Peyer's patch (tissue), 4 donors: Measurements from ENCODE around the gene HEXA.

Experiments used
- POLR2A ChIP-seq, 2 donors: fragments of 450-650 bp; IDR thresholded peaks; one replicate each; pipeline ENCODE4 v1.5.1; 2017; ENCODE audit warnings: antibody characterized with exemption in 2 of 2, mild to moderate bottlenecking in 2 of 2, moderate library complexity in 2 of 2
- TF ChIP-seq, protein P1 (sequence below), 6 experiments: fragments of 450-650 bp in 4 of 6; fragments of 200-600 bp in 2 of 6; sonication (generic) in 1 of 6; IDR thresholded peaks; one replicate each; pipeline ENCODE4 v1.5.1; 2017 to 2019; ENCODE audit warnings: antibody characterized with exemption in 6 of 6, mild to moderate bottlenecking in 3 of 6, moderate library complexity in 1 of 6

DNA sequence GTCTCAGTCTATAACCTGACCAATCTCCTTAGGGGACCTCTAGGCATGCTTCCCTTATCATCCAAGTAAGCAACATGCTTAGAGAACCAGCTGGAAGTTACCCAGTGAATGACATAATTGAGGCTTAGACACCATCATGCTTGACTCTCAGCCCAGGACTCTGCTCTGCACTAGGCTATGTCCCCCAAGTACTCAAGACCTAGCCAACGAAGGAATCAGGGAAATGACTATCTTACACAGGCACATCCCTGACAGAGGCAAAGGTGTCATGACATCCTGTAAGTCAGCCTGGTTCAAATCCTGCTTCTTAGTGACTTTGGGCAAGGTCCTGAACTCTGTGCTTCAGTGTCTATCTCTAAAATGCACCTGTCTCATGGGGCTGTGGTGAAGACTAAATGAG lies 31.2 kb downstream of the HEXA start:
- TF ChIP-seq, protein P1, sequence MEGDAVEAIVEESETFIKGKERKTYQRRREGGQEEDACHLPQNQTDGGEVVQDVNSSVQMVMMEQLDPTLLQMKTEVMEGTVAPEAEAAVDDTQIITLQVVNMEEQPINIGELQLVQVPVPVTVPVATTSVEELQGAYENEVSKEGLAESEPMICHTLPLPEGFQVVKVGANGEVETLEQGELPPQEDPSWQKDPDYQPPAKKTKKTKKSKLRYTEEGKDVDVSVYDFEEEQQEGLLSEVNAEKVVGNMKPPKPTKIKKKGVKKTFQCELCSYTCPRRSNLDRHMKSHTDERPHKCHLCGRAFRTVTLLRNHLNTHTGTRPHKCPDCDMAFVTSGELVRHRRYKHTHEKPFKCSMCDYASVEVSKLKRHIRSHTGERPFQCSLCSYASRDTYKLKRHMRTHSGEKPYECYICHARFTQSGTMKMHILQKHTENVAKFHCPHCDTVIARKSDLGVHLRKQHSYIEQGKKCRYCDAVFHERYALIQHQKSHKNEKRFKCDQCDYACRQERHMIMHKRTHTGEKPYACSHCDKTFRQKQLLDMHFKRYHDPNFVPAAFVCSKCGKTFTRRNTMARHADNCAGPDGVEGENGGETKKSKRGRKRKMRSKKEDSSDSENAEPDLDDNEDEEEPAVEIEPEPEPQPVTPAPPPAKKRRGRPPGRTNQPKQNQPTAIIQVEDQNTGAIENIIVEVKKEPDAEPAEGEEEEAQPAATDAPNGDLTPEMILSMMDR (IDR thresholded peaks at IDR 0.05) = no peak
- no peak for TF ChIP-seq POLR2A (IDR thresholded peaks at IDR 0.05)
